ENCODE measurements around the gene RAVER1. TPM values are rescaled to one million over a fixed set of nuclear protein-coding genes. Genes with fewer than 3 reads are reported as not detected.

The RAVER1 gene
- total and polyA plus RNA-seq, 2 of the 13 experiments (the other 11 are each of a cell fraction or from before 2014, with no cell fraction given) = 3.6 to 7.9 TPM

DNA sequence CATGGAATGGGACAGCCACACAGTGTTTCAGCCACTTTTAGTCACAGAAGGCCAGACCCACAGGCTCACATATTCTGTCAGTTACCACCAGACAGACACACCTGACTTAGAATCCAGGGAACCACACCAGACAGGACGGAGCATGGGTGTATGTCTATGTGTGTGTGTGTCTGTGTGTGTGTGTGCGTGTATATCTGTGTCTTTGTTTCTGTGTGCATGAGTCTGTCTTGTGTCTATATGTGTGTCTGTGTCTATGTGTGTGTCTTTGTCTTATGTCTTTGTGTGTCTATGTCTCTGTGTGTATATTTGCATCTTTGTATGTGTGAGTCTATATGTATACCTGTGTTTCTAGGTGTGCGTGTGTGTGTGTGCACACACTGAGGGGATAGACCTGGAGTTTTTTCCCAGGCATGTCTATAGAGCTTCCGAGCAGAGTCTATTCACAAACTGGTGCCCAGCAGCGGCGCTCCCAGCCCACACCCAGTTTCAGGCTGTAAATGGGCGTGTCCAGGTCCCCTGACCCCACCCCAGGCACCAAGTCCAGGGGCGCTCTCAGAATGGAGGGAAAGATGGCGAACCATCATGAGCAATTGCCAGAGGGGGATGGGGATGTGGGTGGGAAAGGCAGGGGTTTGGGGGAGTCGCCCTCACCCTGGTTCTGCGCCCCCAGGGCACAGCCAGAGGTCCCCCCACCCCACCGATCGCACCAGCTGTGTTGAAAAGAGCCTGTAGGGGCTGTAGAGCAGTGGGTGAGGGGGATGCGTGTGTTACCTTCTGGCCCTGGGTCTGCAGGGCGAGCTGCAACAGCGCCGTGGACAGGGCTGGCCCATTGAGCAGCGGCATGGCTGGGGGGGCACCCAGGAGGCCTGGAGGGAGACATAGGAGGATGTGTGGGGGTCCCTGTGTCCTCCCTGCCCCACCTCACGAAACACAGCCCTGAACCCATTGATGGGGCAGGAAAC is 11.2 kb downstream of the RAVER1 start:
- Histone ChIP-seq H3K36me3 (replicated peaks in 1 of 2; ENCODE audit: control insufficient read depth in 1 of 2, insufficient read depth in 2 of 2, low read length in 2 of 2) (peaks cover 33 to 82% of the 10 kb centered on the region in 2 experiments), H3K79me2 (ENCODE audit: insufficient read depth, low read length) (no peaks in the 10 kb centered on the region), H3K4me3 (replicated peaks in 1 of 3; ENCODE audit: insufficient read depth in 1 of 3, low read depth in 2 of 3, low read length in 3 of 3) (no peak overlapping the region), H3K9ac (ENCODE audit: insufficient read depth, low read depth, low read length) (no peak overlapping the region), H3K27me3 (ENCODE audit: control insufficient read depth in 1 of 2, insufficient read depth in 2 of 2, low read length in 2 of 2) (no peaks in the 10 kb centered on the region), H3K9me3 (ENCODE audit: low read length) (no peaks in the 10 kb centered on the region), H3K27ac (ENCODE audit: extremely low read length, insufficient read depth, low read length) (no peak overlapping the region), H3K4me1 (ENCODE audit: insufficient read depth, low read length) (no peaks in the 10 kb centered on the region), H4K20me1 (ENCODE audit: insufficient read depth, low read length) (0 out of 2 replicates have a peak, but pooled peaks cover under 1% of the 10 kb centered on the region), H3K4me2 (ENCODE audit: low read depth, low read length) (no peak overlapping the region), H2AFZ (ENCODE audit: low read length) (no peak overlapping the region)
- intact Hi-C loops (cut with micrococcal nuclease; ENCODE audit: unreplicated experiment) = no loop called here
- in situ Hi-C loops (cut with HindIII; ENCODE audit: extremely low pct_ligation_motif_present, low pct_unique_long_range_greater_than_20kb) = no loop called here
- CTCF ChIA-PET (ENCODE audit: low intra/inter-chr PET ratio, low total read pairs) = no interaction called here
- ATAC-seq (peak; percentile 7), DNase-seq (ENCODE audit: low spot score) (no peak), FAIRE-seq (no peak)
- 100% methylated on average over 11 of the region's 19 CpGs for WGBS (ENCODE audit: low lambda C conversion rate)
- POLR2A ChIA-PET = interaction anchor here (2.4 kb wide), 1 partner anchor 10 kb away, joined by 10 read pairs; no protein-coding TSS in a partner anchor
- no TSS peak for BruUV-seq (replicated peaks)
- TF ChIP-seq AGO2 (optimal IDR thresholded peaks at IDR 0.05; ENCODE audit: low read depth, low read length) (peak; percentile 67), GABPA (IDR thresholded peaks at IDR 0.05; ENCODE audit: low read depth, low read length) (no peak), GABPA (CRISPR knock-in tag; IDR thresholded peaks at IDR 0.05; ENCODE audit: low read depth) (no peak), MED13 (CRISPR knock-in tag; IDR thresholded peaks at IDR 0.05) (no peak), KMT2A (CRISPR knock-in tag; IDR thresholded peaks at IDR 0.05) (no peak), SYNCRIP (IDR thresholded peaks at IDR 0.05; ENCODE audit: insufficient read depth, low read depth, low read length) (no peak), KLF12 (CRISPR knock-in tag; IDR thresholded peaks at IDR 0.05; ENCODE audit: borderline replicate concordance) (no peak), ZNF670 (CRISPR knock-in tag; IDR thresholded peaks at IDR 0.05; ENCODE audit: borderline replicate concordance) (no peak), TEAD3 (CRISPR knock-in tag; optimal IDR thresholded peaks at IDR 0.05; ENCODE audit: borderline replicate concordance) (no peak), ATM (IDR thresholded peaks at IDR 0.05; ENCODE audit: borderline replicate concordance) (no peak)
- TF ChIP-seq, protein P1, sequence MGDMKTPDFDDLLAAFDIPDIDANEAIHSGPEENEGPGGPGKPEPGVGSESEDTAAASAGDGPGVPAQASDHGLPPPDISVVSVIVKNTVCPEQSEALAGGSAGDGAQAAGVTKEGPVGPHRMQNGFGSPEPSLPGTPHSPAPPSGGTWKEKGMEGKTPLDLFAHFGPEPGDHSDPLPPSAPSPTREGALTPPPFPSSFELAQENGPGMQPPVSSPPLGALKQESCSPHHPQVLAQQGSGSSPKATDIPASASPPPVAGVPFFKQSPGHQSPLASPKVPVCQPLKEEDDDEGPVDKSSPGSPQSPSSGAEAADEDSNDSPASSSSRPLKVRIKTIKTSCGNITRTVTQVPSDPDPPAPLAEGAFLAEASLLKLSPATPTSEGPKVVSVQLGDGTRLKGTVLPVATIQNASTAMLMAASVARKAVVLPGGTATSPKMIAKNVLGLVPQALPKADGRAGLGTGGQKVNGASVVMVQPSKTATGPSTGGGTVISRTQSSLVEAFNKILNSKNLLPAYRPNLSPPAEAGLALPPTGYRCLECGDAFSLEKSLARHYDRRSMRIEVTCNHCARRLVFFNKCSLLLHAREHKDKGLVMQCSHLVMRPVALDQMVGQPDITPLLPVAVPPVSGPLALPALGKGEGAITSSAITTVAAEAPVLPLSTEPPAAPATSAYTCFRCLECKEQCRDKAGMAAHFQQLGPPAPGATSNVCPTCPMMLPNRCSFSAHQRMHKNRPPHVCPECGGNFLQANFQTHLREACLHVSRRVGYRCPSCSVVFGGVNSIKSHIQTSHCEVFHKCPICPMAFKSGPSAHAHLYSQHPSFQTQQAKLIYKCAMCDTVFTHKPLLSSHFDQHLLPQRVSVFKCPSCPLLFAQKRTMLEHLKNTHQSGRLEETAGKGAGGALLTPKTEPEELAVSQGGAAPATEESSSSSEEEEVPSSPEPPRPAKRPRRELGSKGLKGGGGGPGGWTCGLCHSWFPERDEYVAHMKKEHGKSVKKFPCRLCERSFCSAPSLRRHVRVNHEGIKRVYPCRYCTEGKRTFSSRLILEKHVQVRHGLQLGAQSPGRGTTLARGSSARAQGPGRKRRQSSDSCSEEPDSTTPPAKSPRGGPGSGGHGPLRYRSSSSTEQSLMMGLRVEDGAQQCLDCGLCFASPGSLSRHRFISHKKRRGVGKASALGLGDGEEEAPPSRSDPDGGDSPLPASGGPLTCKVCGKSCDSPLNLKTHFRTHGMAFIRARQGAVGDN (CRISPR knock-in tag; IDR thresholded peaks at IDR 0.05) = 0 out of 2 replicates have a peak, but pooled peaks have one; percentile 9
- TF ChIP-seq, protein P2, sequence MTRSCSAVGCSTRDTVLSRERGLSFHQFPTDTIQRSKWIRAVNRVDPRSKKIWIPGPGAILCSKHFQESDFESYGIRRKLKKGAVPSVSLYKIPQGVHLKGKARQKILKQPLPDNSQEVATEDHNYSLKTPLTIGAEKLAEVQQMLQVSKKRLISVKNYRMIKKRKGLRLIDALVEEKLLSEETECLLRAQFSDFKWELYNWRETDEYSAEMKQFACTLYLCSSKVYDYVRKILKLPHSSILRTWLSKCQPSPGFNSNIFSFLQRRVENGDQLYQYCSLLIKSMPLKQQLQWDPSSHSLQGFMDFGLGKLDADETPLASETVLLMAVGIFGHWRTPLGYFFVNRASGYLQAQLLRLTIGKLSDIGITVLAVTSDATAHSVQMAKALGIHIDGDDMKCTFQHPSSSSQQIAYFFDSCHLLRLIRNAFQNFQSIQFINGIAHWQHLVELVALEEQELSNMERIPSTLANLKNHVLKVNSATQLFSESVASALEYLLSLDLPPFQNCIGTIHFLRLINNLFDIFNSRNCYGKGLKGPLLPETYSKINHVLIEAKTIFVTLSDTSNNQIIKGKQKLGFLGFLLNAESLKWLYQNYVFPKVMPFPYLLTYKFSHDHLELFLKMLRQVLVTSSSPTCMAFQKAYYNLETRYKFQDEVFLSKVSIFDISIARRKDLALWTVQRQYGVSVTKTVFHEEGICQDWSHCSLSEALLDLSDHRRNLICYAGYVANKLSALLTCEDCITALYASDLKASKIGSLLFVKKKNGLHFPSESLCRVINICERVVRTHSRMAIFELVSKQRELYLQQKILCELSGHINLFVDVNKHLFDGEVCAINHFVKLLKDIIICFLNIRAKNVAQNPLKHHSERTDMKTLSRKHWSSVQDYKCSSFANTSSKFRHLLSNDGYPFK (CRISPR knock-in tag; IDR thresholded peaks at IDR 0.05; ENCODE audit: borderline replicate concordance) = no peak
- TF ChIP-seq, protein P3, sequence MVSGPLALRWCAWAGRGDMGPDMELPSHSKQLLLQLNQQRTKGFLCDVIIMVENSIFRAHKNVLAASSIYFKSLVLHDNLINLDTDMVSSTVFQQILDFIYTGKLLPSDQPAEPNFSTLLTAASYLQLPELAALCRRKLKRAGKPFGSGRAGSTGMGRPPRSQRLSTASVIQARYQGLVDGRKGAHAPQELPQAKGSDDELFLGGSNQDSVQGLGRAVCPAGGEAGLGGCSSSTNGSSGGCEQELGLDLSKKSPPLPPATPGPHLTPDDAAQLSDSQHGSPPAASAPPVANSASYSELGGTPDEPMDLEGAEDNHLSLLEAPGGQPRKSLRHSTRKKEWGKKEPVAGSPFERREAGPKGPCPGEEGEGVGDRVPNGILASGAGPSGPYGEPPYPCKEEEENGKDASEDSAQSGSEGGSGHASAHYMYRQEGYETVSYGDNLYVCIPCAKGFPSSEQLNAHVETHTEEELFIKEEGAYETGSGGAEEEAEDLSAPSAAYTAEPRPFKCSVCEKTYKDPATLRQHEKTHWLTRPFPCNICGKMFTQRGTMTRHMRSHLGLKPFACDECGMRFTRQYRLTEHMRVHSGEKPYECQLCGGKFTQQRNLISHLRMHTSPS (CRISPR knock-in tag; IDR thresholded peaks at IDR 0.05; ENCODE audit: low read depth) = no peak

Measured in HepG2 (cell line).